Ovary (tissue), 9 donors: ENCODE data around the gene CLIP2. TPM values are rescaled to one million over a fixed set of nuclear protein-coding genes. Genes with fewer than 3 reads are reported as not detected.
"Not testable (repeated sequence)": the region's sequence is repeated elsewhere in the genome, so short reads cannot be mapped to it uniquely, and the experiment has no call there.

Experiments
- DNase-seq, 5 donors: peaks; one replicate each; pipeline ENCODE4 v3.0.0-alpha.2; 2019 to 2020
- H3K27ac ChIP-seq, 2 donors: fragments of 200-600 bp; one replicate each; pipeline versions ENCODE4 v1.5.1 to v1.8.0; 2019 to 2022
- H3K27me3 ChIP-seq: fragments of 200-600 bp; one replicate; pipeline ENCODE4 v1.8.0; 2022
- H3K36me3 ChIP-seq: fragments of 200-600 bp; sonication (generic); one replicate; pipeline ENCODE4 v1.5.1; 2019
- H3K4me1 ChIP-seq: one replicate; pipeline ENCODE4 v1.8.1; 2013; ENCODE audit warnings: mild to moderate bottlenecking, moderate library complexity; ENCODE audit not compliant: insufficient read depth
- H3K4me3 ChIP-seq: fragments of 200-600 bp; sonication (generic); one replicate; pipeline ENCODE4 v1.5.1; 2017
- H3K9me3 ChIP-seq, 2 donors: fragments of 200-600 bp in 1 of 2; sonication (generic) in 1 of 2; one replicate each; pipeline versions ENCODE4 v1.5.1 to v1.8.1; 2013 to 2019; ENCODE audit warnings: mild to moderate bottlenecking in 1 of 2, moderate library complexity in 1 of 2
- CTCF ChIP-seq, 3 donors: fragments of 450-650 bp in 2 of 3; fragments of 200-600 bp in 1 of 3; IDR thresholded peaks; one replicate each; pipeline versions ENCODE4 v1.5.1 to v1.8.0; 2016 to 2022; ENCODE audit warnings: antibody characterized with exemption in 3 of 3, mild to moderate bottlenecking in 1 of 3
- EP300 ChIP-seq: sonication (generic); formaldehyde crosslinking; IDR thresholded peaks from one replicate; pipeline ENCODE4 v1.6.1; 2017; ENCODE audit warnings: antibody characterized with exemption
- POLR2A ChIP-seq: fragments of 450-650 bp; IDR thresholded peaks from one replicate; pipeline ENCODE4 v1.6.1; 2017; ENCODE audit warnings: antibody characterized with exemption, mild to moderate bottlenecking, moderate library complexity
- WGBS, 3 donors: extraction: QIAGEN DNeasy Blood & Tissue Kit in 1 of 3; methylation state at CpG; one replicate each; pipeline versions ENCODE4 v1.1.5 to v1.1.7; 2013 to 2017; 5-methylcytosine and 5-hydroxymethylcytosine counted together
- intact Hi-C, 4 donors: fragments of 100-400 bp; cut with DNase I; formaldehyde crosslinking; loops; one replicate each; pipeline versions ENCODE4 v1.11.0 to v1.15.1; 2022 to 2023
- polyA plus RNA-seq, 2 donors: library from polyadenylated mRNA; stranded (reverse); fragments of 200-250 nt in 1 of 2; fragments of 350-450 nt in 1 of 2; fragmentation: Illumina TruSeq in 1 of 2; extraction: RNeasy Lipid Tissue Mini Kit (QIAGEN cat#74804) in 1 of 2; gene quantifications; one replicate each; pipeline ENCODE4 v1.2.3, GENCODE V29; 2013 to 2014
- total RNA-seq, 7 donors: library from RNA; depleted of rRNA in 2 of 7; stranded (reverse); fragments of >200 nt in 2 of 7; fragmentation: NEBNext Ultra II Directional in 3 of 7; extraction: Animal tissue kit (Norgen Biotek cat#: 25700) in 3 of 7; gene quantifications; one replicate each; pipeline versions ENCODE4 v1.1.0 to v1.2.4, GENCODE V29; 2016 to 2023
- donor health status: DM: no; HTN: no; CAD: no; lungs with moderate emphysema.
- donor health status: DM: no; HTN: no; CAD: no.
- donor health status: Bipolar disorder and iron deficiency.
- donor health status: DM: yes; HTN: yes; CAD: no.
- donor health status: DM: no; HTN: no; CAD: no.
- donor health status: DM: yes; HTN: yes; CAD: no.

CLIP2 gene
- total and polyA plus RNA-seq, 9 donors, result 5.1 to 51.5 (median 28.9) TPM

GRCh38 chr7:74345970-74346369 is 56.8 kb downstream of the CLIP2 start:
- Histone ChIP-seq H3K27me3 (no peaks in the 10 kb centered on the region), H3K9me3 (no peaks in the 10 kb centered on the region), H3K36me3 (no peaks in the 10 kb centered on the region), H3K27ac (no peak overlapping the region), H3K4me1 (no peaks in the 10 kb centered on the region), H3K4me3 (no peak overlapping the region)
- no peak for TF ChIP-seq POLR2A
- no peak for TF ChIP-seq EP300
- TF ChIP-seq CTCF (IDR thresholded peaks at IDR 0.05), result no peak
- intact Hi-C loops, result no loop called here
- DNase-seq, result no peak
- 91 to 96% (median 91%) methylated on average over 2 of the region's 2 CpGs for WGBS, 3 donors

- no peak overlapping the region for H3K4me3 ChIP-seq
- H3K27ac ChIP-seq, result no peak overlapping the region
- H3K9me3 ChIP-seq, result no peaks in the 10 kb centered on the region
- DNase-seq, result no peak
- H3K36me3 ChIP-seq, result no peaks in the 10 kb centered on the region
- no peaks in the 10 kb centered on the region for H3K27me3 ChIP-seq
- no peaks in the 10 kb centered on the region for H3K4me1 ChIP-seq
- WGBS, 3 donors, result 95 to 96% (median 96%) methylated on average over 10 of the region's 10 CpGs
- intact Hi-C loops, result no loop called here
- TF ChIP-seq POLR2A (no peak), EP300 (no peak), CTCF (IDR thresholded peaks at IDR 0.05) (no peak)
Measured at GRCh38 chr7:74349621-74350020, 60.4 kb downstream of the CLIP2 start.

GRCh38 chr7:74350751-74351150 is 61.5 kb downstream of the CLIP2 start:
- TF ChIP-seq CTCF (IDR thresholded peaks at IDR 0.05) (no peak), EP300 (no peak), POLR2A (no peak)
- intact Hi-C loops, result no loop called here
- 97 to 100% (median 97%) methylated on average over 1 of the region's 1 CpG for WGBS, 3 donors

GRCh38 chr7:74351836-74352235 is 62.6 kb downstream of the CLIP2 start:
- TF ChIP-seq CTCF (IDR thresholded peaks at IDR 0.05), result no peak
- TF ChIP-seq EP300, result no peak
- TF ChIP-seq POLR2A, result no peak
- Histone ChIP-seq H3K4me3 (no peak overlapping the region), H3K36me3 (no peaks in the 10 kb centered on the region), H3K27ac (no peak overlapping the region), H3K4me1 (no peaks in the 10 kb centered on the region), H3K27me3 (no peaks in the 10 kb centered on the region), H3K9me3 (peaks cover 0 to 5% of the 10 kb centered on the region in 2 donors)
- intact Hi-C loops, result no loop called here
- WGBS, 3 donors, result 59 to 61% (median 61%) methylated on average over 3 of the region's 3 CpGs
- DNase-seq, result peak in 2 of 5 donors; percentile 36 to 55

More at GRCh38 chr7:74350751-74351150, 61.5 kb downstream of the CLIP2 start:
- Histone ChIP-seq H3K4me1 (no peaks in the 10 kb centered on the region), H3K27me3 (no peaks in the 10 kb centered on the region), H3K36me3 (no peaks in the 10 kb centered on the region), H3K4me3 (no peak overlapping the region), H3K27ac (no peak overlapping the region), H3K9me3 (no peaks in the 10 kb centered on the region)
- DNase-seq, result no peak

- H3K27me3 ChIP-seq, H3K4me3 ChIP-seq, H3K27ac ChIP-seq, H3K9me3 ChIP-seq, H3K4me1 ChIP-seq, H3K36me3 ChIP-seq, DNase-seq, intact Hi-C loops: not testable (repeated sequence)
- 73 to 98% (median 96%) methylated on average over 4 of the region's 4 CpGs for WGBS, 3 donors
Measured at GRCh38 chr7:74352551-74353138, 63.4 kb downstream of the CLIP2 start.
